D721Med (cell line): ENCODE data around the gene ACSF3.

Experiments used
- DNase-seq: peaks from one replicate; pipeline ENCODE4 v3.0.0; 2011; ENCODE audit warnings: low spot score; ENCODE audit not compliant: insufficient read length
- FAIRE-seq: peaks from 2 replicates; lab custom pipeline; 2011; peaks lifted over from hg19 to GRCh38; lab: Jason Lieb, UNC
- CTCF ChIP-seq: IDR thresholded peaks from 2 replicates; pipeline ENCODE4 v1.5.1; 2012; ENCODE audit warnings: mild to moderate bottlenecking, control low read depth; ENCODE audit not compliant: insufficient read depth; ENCODE audit errors: missing control alignments

Gene ACSF3

GRCh38 chr16:89052191-89052889 lies 41.3 kb upstream of the ACSF3 start:
- TF ChIP-seq CTCF: no peak
- DNase-seq (no peak), FAIRE-seq (no peak)

- FAIRE-seq (no peak), DNase-seq (no peak)
- no peak for TF ChIP-seq CTCF
Observed at GRCh38 chr16:89052890-89053724, 40.5 kb upstream of the ACSF3 start.

GRCh38 chr16:89053725-89054029 lies 40.0 kb upstream of the ACSF3 start:
- no peak for TF ChIP-seq CTCF
- no peak for DNase-seq
- no peak for FAIRE-seq

- FAIRE-seq (no peak), DNase-seq (no peak)
- TF ChIP-seq CTCF: no peak
Observed at GRCh38 chr16:89054261-89054661, 39.4 kb upstream of the ACSF3 start.

GRCh38 chr16:89054714-89055113 lies 38.9 kb upstream of the ACSF3 start:
- TF ChIP-seq CTCF: no peak
- no peak for FAIRE-seq
- no peak for DNase-seq

- FAIRE-seq: no peak
- DNase-seq: no peak
- TF ChIP-seq CTCF: no peak
Observed at GRCh38 chr16:89055313-89055712, 38.3 kb upstream of the ACSF3 start.

- TF ChIP-seq CTCF: no peak
- FAIRE-seq: no peak
Observed at GRCh38 chr16:89055894-89056555, 37.6 kb upstream of the ACSF3 start.

More at GRCh38 chr16:89055894-89056555, 37.6 kb upstream of the ACSF3 start:
- DNase-seq: no peak
